GM18498 (cell line): ENCODE results near the gene SHISA5.
"Not testable (repeated sequence)": the region's sequence is repeated elsewhere in the genome, so short reads cannot be mapped to it uniquely, and the experiment has no call there.

Source experiments
- ATAC-seq: cut with Tn5 transposase; IDR thresholded peaks from one replicate; pipeline ENCODE4 v1.9.1; 2021; ENCODE audit warnings: mild to moderate bottlenecking, moderate library complexity; ENCODE audit not compliant: unreplicated experiment

SHISA5 gene

DNA sequence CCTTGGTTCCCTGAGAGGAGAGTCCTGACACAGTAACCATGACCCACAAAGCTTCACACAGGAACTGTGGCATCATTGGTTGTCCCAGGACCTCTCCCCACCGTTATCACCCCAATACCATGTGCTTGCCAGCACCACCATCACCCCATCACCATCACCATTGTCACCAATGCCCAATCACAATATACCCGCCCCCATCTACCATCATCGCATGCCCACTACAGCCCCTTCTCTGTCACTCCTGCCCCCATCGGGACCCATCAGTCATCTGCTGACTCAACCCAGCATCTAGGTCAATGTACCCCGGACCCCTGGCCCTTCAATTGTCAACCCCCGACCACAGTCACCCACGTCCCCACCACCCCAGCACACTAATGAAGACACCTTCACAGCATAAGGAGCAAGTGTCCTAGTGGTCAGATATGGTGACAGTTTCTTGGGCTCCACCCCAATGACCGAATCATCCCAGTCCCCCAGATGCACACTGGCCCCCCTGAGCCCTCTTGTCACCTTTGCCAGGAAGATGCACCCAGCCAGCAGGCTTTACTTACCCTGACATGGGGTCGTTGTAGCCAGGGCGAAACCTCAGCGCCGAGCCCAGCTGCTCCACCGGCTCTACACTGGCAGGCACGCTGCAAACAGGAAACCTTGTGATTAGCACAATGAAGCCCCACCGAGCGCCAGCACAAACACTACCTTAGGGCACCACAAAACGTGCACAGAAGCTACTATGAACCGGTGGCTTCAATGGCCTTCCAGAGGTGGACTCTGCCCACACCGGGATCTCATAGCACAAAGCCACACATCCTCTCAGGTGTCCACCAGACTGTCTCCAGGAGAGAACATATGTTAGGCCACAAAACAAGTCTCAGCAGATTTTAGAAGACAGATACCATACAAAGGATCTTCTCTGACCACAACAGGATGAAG, 25.1 kb downstream of the SHISA5 start:
- ATAC-seq: peak; percentile 65

DNA sequence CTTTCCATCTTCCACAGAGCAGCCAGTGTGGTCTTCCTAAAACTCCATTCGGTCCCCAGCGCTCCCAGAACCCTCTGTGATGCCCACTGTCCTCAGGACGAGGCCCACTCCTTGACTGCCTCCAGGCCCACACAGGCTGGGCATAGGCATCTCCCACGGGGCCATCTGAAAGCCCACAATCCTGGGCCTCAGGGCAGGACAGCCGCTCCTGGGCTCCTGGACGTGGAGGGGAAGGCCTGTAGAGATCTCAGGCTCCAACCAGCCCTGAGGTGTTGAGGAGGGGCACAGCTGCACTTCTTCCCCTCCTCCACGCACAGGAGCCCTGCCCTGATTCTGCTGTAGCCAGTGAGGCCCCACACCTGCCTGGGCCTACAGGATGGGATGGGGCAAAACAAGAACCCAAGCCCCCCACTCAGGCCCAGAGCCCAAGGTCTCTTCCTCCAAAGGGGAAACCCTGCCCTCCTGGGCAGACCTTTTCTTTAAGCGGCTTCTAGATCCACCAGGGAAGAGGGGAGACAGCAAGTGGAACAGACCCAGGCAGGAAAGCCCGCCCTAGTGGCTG, 25.9 kb downstream of the SHISA5 start:
- no peak for ATAC-seq

DNA sequence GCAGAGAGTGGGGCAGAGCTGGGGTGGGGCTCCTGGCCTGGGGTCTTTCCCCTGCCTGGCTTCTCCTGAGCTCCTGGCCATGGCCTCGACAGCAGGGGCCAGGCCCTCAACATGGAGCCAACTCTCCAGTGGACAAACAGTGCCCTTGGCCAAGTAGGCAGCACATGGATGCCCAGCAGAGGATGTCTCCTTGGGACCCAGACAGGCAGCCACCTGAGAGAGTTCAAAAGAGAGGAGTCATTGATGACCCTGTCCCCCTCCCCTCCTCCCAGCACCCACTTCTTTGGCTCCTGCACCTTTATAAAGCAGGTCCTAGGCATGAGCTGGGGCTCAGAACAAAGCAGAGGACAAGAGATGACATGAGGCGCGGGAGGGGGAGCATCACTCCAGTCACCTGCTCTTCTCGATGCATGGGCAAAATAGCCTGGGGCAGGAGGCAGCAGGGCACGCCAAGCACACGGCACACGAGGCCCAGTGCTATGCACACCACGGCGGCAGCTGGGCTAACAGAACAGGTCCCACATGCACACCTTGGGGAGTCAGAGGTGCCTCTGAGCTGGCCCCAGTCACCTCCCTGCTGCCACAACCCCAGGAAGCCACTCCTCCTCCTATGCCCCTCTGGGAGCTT, 27.4 kb downstream of the SHISA5 start:
- ATAC-seq: no peak

DNA sequence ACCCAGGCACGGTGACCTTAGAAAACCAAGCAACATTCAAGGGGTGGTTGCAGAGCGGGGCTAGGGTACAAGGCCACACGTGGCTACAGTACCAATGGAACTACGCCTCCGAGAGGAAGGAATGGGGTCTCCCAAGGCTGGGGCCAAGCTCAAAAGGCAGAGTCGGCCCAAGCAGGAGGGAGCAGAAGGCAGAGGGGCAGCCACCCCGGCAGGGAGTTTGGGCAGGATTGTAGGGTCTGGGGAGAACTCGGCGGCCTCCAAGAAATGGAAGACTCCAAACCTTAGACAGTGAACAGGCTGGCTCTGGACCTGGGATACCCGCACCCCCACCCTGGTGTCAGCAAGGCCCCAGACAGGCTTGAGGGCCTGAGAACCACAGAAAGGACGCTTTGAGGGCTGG, 28.8 kb downstream of the SHISA5 start:
- no peak for ATAC-seq

DNA sequence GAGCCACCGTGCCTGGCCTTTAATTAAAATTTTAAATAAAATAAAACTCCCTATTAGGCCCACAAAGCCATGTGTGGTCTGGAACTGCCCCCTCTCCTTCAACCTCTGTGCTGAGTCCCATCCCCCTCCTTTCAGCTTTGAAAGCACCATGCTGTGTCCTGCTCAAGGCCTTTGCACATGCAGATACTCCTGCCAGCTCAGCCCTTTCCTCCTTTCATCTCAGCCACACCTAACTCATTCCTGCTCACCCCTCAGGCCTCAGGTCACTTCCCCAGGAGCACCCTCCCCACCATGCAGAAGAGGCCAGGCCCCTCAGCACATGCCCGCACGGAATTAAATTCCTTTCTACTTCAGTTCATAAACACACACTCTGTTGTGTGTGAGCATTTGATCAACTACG, 29.4 kb downstream of the SHISA5 start:
- no peak for ATAC-seq

DNA sequence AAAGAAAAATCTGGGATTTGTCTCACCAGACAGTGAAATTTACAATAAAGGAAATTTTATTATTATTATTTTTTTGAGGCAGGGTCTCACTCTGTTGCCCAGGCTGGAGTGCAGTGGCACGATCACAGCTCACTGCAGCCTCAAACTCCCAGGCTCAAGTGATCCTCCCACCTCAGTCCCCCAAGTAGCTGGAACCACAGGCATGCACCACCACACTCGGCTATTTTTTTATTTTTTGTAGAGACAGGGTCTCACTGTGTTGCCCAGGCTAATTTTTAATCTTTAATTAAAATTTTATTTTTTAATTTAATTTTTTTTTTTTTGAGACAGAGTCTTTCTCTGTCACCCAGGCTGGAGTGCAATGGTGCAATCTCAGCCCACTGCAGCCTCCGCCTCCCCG, 29.9 kb downstream of the SHISA5 start:
- not testable (repeated sequence) for ATAC-seq

DNA sequence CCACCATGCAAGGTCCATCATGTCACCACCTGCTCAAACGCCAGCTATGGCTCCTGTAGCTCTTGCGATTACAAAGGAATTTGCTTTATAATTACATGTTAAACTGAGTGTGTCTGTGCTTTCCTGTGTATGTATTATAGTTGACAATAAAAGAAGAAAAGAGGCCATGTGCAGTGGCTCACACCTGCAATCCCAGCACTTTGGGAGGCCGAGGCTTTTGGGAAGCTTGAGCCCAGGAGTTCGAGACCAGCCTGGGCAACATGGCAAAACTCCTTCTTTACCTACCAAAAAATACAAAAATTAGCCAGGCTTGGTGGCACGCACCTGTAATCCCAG, 30.4 kb downstream of the SHISA5 start:
- no peak for ATAC-seq

DNA sequence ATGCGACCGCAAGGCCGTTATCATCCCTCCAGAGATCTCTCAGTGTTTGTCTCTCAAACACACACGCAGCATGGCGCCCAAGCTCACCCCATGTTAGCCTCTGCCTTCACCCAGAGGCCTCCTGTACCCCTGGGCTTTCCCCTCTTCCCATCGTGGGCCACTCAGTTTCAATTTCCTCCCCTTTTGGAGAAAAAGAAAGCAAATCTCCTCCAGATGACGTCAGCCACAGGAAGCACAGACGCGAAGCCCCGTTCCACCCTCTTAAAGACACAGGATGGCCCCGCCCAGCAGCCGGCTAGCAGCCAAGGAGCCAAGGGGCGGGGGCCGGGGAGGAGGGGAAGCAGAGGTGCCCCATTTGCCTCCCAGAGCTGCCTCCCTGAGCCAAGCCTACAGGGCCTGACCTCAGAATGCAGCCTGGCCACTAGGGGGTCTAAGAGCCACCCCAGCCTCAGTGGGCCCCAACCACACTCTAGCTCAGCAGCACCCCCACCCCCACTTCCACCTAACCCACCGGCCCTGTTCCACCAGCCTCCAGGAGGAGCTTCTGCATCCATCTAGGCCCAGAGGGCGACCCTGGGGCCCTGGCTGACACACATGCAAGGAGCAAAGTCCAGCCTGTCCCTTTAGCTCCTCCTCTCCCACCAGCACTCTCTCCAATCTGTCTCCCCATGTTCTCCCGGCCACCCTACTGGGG, 30.9 kb downstream of the SHISA5 start:
- ATAC-seq: peak; percentile 78

DNA sequence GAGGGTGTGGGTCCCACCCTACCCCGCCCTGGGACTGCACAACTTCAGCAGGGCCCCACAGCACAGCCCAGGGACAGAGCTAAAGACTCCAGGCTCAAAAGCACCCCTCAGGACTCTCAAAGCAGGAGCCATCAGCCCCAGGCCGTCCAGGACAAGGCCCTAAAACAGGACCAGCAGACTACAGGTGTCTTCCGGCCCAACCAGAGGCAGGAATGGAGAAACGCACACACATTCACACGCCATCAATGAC, 31.4 kb downstream of the SHISA5 start:
- no peak for ATAC-seq

DNA sequence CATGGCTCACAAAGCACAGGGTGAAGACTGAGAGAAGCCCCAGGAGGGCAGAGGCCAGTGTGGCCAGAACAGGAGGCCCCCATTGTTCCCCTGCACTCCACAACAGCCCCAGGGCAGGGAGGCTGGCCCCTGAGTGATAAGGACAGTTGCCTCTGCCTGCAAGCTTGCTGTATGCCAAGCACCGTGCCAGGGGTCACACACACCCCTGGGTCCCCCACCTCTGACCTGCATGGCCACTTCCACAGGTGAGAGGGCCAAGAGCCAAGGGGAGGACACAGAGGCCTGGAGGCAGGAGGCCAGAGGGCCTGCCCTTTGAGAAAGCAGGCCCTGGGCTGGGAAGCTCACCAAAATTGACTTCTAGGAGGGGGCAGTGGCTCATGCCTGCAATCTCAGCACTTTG, 33.7 kb downstream of the SHISA5 start:
- ATAC-seq: no peak

DNA sequence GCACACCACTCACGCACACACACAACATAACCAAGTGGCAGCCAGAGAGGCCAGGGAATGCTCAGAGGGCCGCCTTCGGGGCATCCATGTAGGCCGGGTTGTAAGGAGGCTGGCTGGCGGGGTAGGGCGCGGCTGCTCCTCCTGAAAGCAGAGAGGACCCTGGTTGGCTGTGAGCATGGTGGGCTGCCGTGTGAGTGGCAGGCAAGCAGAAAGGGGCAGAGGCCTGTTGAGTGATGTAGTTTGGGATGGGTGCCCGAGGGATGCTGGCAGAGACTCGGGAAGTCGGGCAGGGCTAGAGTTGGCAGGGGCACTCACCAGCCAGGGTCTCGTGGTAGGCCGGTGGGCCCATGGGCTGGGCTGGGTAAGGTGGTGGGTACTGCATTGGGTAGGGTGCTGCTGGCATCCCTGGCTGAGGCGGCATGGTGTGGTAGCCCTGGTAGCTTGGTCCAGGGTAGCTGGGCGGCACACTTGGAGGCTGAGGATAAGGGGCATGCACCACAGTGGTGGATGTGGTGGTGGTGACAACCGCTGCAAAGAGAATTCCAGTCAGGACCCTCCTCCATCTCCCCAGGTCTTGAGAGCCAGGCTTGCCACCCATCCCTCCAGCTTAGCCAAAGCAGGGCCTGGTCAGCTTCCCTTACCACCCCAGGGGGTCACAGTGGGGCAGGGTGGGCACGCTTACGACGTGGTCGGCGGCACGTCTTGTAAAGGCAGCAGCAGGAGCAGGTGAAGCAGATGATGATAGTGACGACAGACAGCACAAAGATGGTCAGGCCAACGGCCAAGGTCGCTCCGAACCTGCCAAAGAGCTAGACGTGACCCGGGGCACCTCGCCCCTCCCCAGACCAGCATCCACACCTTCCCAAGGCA, 34.7 kb downstream of the SHISA5 start:
- ATAC-seq: no peak

DNA sequence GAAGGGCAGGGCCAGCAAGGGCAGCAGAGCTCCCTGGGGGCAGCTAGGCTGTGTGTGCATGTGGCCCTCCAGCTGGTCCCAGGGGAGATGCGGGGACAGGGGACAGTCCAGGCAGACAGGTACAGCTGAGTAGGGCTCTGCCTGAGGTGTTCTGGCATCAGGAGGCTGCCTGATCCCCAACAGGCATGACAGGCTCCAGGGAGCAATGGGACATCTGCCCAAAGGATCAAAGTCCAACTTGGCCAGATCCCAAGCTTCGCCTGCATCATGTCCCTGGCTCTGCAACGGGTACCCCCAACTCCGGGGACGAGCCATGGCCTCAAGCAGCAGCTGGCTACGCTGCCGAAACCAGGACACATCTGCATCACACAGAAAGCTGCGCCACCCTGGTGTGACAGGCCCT, 35.6 kb downstream of the SHISA5 start:
- no peak for ATAC-seq

DNA sequence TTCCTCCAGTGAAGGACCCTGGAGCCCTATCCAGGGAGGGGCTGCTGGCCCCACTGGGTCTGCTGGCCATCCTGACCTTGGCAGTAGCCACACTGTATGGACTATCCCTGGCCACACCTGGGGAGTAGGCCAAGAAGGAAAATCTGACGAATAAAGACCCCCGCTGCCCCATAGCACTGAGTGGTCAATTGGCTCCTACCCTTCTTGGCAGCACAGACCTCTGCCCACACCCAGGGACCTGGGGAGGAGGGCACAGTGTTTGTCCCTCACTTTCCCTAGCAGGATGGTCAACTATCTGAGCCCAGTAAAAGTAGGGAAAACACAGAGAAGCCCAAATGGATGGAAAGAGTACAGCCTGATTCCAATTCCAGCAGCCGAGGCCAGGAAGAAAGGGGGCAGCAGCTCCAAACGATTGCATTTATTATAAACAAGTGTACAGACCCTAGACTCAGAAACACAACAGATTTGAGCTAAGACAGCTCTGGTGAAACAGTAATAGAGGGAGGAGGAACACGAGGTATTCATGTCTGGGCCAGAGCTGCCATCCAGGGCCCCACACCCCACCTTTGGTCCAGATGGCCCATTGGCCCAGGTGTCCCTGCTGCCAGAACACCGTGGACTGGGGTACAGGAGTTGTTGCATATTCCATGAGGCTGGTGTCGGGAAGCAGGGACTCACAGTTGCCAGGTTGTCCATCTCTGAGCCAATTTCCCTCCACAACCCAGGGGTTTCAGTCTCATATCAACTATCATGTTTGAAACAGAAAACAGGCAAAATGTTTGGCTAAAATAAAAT, 36.3 kb downstream of the SHISA5 start:
- no peak for ATAC-seq

DNA sequence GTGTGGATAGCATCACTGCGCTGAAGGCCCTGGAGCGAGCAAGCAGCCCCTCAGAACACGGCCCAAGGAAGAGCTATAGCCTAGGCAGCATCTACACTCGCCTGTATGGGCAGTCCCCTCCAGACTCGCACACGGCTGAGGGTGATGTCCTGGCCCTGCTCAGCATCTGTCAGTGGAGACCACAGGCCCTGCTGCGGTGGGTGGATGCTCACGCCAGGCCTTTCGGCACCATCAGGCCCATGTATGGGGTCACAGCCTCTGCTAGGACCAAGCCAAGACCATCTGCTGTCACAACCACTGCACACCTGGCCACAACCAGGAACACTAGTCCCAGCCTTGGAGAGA, 36.9 kb downstream of the SHISA5 start:
- no peak for ATAC-seq

DNA sequence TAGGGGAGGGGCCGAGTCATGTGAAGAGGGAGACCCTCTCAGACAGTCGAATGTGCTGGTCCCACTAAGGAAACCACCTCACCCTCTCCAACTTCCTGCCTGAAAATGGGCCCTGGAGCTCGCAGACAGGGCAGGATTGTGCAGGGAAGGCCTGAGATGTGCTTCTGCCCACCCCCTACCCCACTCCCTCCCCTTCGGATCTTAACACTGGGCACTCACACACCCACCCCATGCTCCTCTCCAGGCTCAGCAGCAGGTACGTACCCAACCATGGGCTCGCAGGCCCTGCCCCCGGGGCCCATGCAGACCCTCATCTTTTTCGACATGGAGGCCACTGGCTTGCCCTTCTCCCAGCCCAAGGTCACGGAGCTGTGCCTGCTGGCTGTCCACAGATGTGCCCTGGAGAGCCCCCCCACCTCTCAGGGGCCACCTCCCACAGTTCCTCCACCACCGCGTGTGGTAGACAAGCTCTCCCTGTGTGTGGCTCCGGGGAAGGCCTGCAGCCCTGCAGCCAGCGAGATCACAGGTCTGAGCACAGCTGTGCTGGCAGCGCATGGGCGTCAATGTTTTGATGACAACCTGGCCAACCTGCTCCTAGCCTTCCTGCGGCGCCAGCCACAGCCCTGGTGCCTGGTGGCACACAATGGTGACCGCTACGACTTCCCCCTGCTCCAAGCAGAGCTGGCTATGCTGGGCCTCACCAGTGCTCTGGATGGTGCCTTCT, 37.4 kb downstream of the SHISA5 start:
- peak; percentile 13 for ATAC-seq

DNA sequence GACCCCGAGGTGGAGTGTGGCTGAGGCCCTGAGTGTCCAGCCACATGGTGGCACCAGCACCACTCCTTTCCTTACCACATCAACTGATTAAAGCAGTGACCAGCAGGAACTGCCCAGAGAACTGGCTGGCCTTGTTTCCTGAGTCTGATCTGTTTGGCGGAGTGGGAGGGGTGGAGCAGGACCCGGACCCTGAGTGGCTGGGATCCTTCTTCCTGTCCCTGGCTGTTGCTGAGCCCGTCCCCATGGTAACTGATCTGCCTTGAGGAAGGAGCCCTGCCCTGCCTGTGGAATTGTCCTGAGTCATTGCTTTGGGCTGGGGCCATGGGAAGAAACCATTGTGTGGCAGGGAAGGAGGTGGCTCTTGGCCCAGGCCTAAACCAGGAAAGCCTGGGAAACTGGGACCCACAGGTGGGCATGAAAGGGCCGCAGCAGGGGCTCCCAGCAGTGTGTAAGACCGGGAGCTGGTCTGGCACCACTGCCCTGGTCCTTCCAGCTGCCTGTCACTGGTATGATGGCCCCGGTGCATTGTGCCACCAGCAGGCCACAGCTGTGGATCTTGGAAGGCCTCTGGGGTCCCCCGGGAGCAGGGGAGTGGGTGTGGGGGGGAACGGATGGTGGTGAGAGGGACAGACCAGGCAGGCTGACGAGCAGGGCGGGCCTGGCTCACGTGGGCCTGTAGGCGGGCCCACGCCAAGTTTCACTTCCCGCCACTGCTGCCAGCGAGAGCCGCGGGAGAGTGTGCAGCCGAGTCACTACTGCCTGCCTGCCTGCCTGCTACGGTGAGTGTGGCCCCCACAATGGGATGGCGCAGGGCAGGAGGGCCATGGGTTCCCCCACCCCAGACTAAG, 38.2 kb downstream of the SHISA5 start:
- peak; percentile 86 for ATAC-seq

DNA sequence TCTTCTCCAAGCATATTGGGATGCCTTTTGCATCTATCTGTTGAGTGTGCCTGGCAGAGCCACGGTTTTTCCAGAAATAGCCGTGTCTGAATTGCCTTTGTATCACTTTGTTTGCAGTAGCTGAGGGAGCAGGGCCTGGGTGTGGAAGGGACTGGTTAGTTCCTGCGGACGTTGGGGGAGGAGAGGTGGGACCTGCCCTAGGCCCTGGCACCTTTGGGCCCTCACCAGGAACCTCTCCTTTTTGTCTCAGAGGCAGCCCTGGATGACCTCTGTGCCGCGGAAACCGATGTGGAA, 38.8 kb downstream of the SHISA5 start:
- ATAC-seq: no peak

DNA sequence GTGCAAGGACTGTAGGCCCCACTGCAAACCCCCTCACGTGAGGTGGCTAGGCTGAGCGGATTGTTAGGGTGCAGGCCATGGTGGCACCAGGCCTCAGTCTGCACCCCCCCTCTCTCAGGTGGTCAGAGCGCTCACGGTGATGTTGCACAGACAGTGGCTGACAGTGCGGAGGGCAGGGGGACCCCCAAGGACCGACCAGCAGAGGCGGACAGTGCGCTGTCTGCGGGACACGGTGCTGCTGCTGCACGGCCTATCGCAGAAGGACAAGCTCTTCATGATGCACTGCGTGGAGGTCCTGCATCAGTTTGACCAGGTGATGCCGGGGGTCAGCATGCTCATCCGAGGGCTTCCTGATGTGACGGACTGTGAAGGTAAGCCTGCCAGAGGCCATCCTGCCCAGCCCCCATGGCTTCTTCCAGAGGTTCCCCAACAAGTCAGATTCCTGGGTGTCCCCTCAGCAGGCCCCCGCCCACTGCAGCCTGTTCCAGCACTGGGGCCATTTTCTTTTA, 39.2 kb downstream of the SHISA5 start:
- no peak for ATAC-seq

DNA sequence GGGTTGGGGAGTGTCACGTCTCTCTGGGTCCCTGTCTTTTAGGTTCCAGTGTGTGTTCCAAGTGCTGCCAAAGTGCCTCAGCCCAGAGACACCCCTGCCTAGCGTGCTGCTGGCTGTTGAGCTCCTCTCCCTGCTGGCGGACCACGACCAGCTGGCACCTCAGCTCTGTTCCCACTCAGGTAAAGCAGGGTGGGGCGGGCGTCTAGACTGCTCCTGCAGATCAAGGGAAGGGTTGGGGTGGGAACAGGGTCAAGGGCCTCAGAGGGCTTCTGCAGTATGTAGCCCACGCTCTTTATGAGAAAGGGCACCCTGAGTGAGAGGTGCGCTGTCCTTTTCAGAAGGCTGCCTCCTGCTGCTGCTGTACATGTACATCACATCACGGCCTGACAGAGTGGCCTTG, 40.3 kb downstream of the SHISA5 start:
- no peak for ATAC-seq
